GM19023 (cell line): ENCODE results near the gene OR1N2.
"Not testable (repeated sequence)": the region's sequence is repeated elsewhere in the genome, so short reads cannot be mapped to it uniquely, and the experiment has no call there.

Source experiments
- ATAC-seq: cut with Tn5 transposase; IDR thresholded peaks from one replicate; pipeline ENCODE4 v1.9.1; 2021; ENCODE audit warnings: mild to moderate bottlenecking, moderate library complexity; ENCODE audit not compliant: unreplicated experiment

OR1N2 gene

GRCh38 chr9:122552812-122553211 is at the start of gene OR1N2:
Gene OR1N2 (plus strand): TSS chr9:122553112. CDS start chr9:122553212, 100 bp downstream.
- ATAC-seq = no peak

GRCh38 chr9:122506964-122507363 is 45.9 kb upstream of the OR1N2 start:
- ATAC-seq = no peak

- no peak for ATAC-seq
These were observed 42.4 kb upstream of the OR1N2 start, which contains the start of gene OR1J2 for GRCh38 chr9:122510502-122510901. Gene OR1J2 (plus strand): TSS chr9:122510802. CDS start chr9:122510802, 0 bp downstream.

- ATAC-seq = no peak
These were observed 34.7 kb upstream of the OR1N2 start for GRCh38 chr9:122518226-122518625.

- ATAC-seq = no peak
These were observed 34.1 kb upstream of the OR1N2 start, which contains the start of gene OR1J4 for GRCh38 chr9:122518841-122519240. Gene OR1J4 (plus strand): TSS chr9:122519141. CDS start chr9:122519141, 0 bp downstream.

- ATAC-seq = no peak
These were observed 33.5 kb upstream of the OR1N2 start for GRCh38 chr9:122519376-122519775.

GRCh38 chr9:122526602-122527001 is 26.3 kb upstream of the OR1N2 start:
- no peak for ATAC-seq

- no peak for ATAC-seq
These were observed 25.7 kb upstream of the OR1N2 start, which contains the start of gene OR1N1 for GRCh38 chr9:122527193-122527592. Gene OR1N1 (minus strand): TSS chr9:122527293. CDS start chr9:122527293, 0 bp downstream.

GRCh38 chr9:122531157-122531556 is 21.8 kb upstream of the OR1N2 start:
- not testable (repeated sequence) for ATAC-seq

GRCh38 chr9:122536134-122536533 is 16.8 kb upstream of the OR1N2 start:
- ATAC-seq = no peak

GRCh38 chr9:122537066-122537465 is 15.8 kb upstream of the OR1N2 start:
- not testable (repeated sequence) for ATAC-seq

- no peak for ATAC-seq
These were observed 14.2 kb upstream of the OR1N2 start for GRCh38 chr9:122538757-122539156.

GRCh38 chr9:122546196-122546595 is 6.7 kb upstream of the OR1N2 start:
- no peak for ATAC-seq

GRCh38 chr9:122551371-122551770 is 1.5 kb upstream of the OR1N2 start:
- ATAC-seq = no peak

GRCh38 chr9:122561446-122561845 is 8.5 kb downstream of the OR1N2 start:
- ATAC-seq = no peak

GRCh38 chr9:122562134-122562760 is 9.3 kb downstream of the OR1N2 start:
- no peak for ATAC-seq

GRCh38 chr9:122567901-122568300 is 15.0 kb downstream of the OR1N2 start:
- ATAC-seq = no peak

- no peak for ATAC-seq
These were observed 19.5 kb downstream of the OR1N2 start for GRCh38 chr9:122572456-122572855.

GRCh38 chr9:122579874-122580273 is 27.0 kb downstream of the OR1N2 start:
- no peak for ATAC-seq

GRCh38 chr9:122580360-122580759 is 27.4 kb downstream of the OR1N2 start:
- ATAC-seq = no peak

- ATAC-seq = not testable (repeated sequence)
These were observed 30.4 kb downstream of the OR1N2 start, which contains the start of gene OR1L8 for GRCh38 chr9:122583284-122583683. Gene OR1L8 (minus strand): TSS chr9:122583384. CDS start chr9:122568477, 14,907 bp downstream.
